Thyroid gland (tissue), 4 donors: Measurements from ENCODE around the gene HDAC9.

ENCODE experiments used
- POLR2A ChIP-seq, 2 donors: fragments of 450-650 bp; IDR thresholded peaks; one replicate each; pipeline ENCODE4 v1.6.1; 2017; ENCODE audit warnings: antibody characterized with exemption in 2 of 2, mild to moderate bottlenecking in 2 of 2, moderate library complexity in 1 of 2
- TF ChIP-seq, protein P1 (sequence below), 6 experiments: fragments of 200-600 bp in 3 of 6; fragments of 450-650 bp in 3 of 6; sonication (generic) in 3 of 6; IDR thresholded peaks; one replicate each; pipeline ENCODE4 v1.5.1; 2016 to 2019; ENCODE audit warnings: antibody characterized with exemption in 6 of 6, mild to moderate bottlenecking in 2 of 6, inconsistent platforms in 1 of 6, moderate library complexity in 1 of 6

DNA sequence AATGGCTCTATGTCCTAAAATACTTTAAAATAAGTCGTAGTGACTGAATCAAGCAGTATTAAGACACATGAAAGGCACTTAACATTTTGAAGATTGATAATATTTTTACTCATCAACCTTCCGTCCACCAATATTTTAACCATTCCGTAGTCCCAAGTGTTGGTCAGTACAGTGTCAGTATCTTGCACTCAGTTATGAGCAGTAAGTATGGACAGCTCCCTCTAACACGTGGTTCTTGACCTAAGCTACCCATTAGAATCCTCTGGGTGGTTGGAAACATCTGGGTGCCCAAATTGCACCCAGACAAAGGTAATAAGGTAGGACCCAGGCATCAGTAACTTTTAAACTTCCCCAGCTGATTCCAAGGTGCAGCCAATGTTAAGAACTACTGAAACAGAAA is 260.2 kb downstream of the HDAC9 start:
- no peak for TF ChIP-seq POLR2A (IDR thresholded peaks at IDR 0.05)
- TF ChIP-seq, protein P1, sequence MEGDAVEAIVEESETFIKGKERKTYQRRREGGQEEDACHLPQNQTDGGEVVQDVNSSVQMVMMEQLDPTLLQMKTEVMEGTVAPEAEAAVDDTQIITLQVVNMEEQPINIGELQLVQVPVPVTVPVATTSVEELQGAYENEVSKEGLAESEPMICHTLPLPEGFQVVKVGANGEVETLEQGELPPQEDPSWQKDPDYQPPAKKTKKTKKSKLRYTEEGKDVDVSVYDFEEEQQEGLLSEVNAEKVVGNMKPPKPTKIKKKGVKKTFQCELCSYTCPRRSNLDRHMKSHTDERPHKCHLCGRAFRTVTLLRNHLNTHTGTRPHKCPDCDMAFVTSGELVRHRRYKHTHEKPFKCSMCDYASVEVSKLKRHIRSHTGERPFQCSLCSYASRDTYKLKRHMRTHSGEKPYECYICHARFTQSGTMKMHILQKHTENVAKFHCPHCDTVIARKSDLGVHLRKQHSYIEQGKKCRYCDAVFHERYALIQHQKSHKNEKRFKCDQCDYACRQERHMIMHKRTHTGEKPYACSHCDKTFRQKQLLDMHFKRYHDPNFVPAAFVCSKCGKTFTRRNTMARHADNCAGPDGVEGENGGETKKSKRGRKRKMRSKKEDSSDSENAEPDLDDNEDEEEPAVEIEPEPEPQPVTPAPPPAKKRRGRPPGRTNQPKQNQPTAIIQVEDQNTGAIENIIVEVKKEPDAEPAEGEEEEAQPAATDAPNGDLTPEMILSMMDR (IDR thresholded peaks at IDR 0.05): no peak
